GM08714 (cell line): ENCODE results near the gene TRPC5OS.

ENCODE experiments used
- H3K4me3 ChIP-seq: fragments of 200-500 bp; sonication (Bioruptor generic); 2 replicates; pipeline ENCODE4 v1.5.1; 2014; ENCODE audit warnings: mild to moderate bottlenecking, low read length, inconsistent platforms
- ZNF274 ChIP-seq: IDR thresholded peaks from 2 replicates; pipeline ENCODE4 v1.6.1; 2012; ENCODE audit warnings: mild to moderate bottlenecking, low read depth, low read length

The TRPC5OS gene

GRCh38 chrX:111874241-111874640 is 1.7 kb upstream of the TRPC5OS start:
- H3K4me3 ChIP-seq = no peak overlapping the region
- no peak for TF ChIP-seq ZNF274

GRCh38 chrX:111876646-111877045 is 665 bp downstream of the TRPC5OS start:
- no peak overlapping the region for H3K4me3 ChIP-seq
- TF ChIP-seq ZNF274 = no peak

- H3K4me3 ChIP-seq = no peak overlapping the region
- no peak for TF ChIP-seq ZNF274
Observed at GRCh38 chrX:111877681-111878080, 1.7 kb downstream of the TRPC5OS start.

- no peak overlapping the region for H3K4me3 ChIP-seq
- TF ChIP-seq ZNF274 = no peak
Observed at GRCh38 chrX:111880735-111881134, 4.8 kb downstream of the TRPC5OS start.

- no peak overlapping the region for H3K4me3 ChIP-seq
- TF ChIP-seq ZNF274 = no peak
Observed at GRCh38 chrX:111881715-111882114, 5.7 kb downstream of the TRPC5OS start.

- H3K4me3 ChIP-seq = no peak overlapping the region
- TF ChIP-seq ZNF274 = no peak
Observed at GRCh38 chrX:111886678-111887077, 10.7 kb downstream of the TRPC5OS start.

- H3K4me3 ChIP-seq = no peak overlapping the region
- TF ChIP-seq ZNF274 = no peak
Observed at GRCh38 chrX:111888600-111888999, 12.6 kb downstream of the TRPC5OS start.

GRCh38 chrX:111892375-111892774 is 16.4 kb downstream of the TRPC5OS start:
- no peak for TF ChIP-seq ZNF274
- H3K4me3 ChIP-seq = no peak overlapping the region

GRCh38 chrX:111896148-111896547 is 20.2 kb downstream of the TRPC5OS start:
- no peak for TF ChIP-seq ZNF274
- H3K4me3 ChIP-seq = no peak overlapping the region

- no peak for TF ChIP-seq ZNF274
- no peak overlapping the region for H3K4me3 ChIP-seq
Observed at GRCh38 chrX:111914398-111915090, 38.6 kb downstream of the TRPC5OS start.

GRCh38 chrX:111917591-111917990 is 41.6 kb downstream of the TRPC5OS start:
- H3K4me3 ChIP-seq = no peak overlapping the region
- TF ChIP-seq ZNF274 = no peak

GRCh38 chrX:111928456-111928855 is 52.5 kb downstream of the TRPC5OS start:
- H3K4me3 ChIP-seq = no peak overlapping the region
- no peak for TF ChIP-seq ZNF274
